HL-60 (cell line): ENCODE data around the gene PRX.

ENCODE experiments used
- GABPA ChIP-seq: IDR thresholded peaks from 2 replicates; pipeline ENCODE4 v1.6.1; 2012; ENCODE audit warnings: low read depth
- POLR2AphosphoS5 ChIP-seq: IDR thresholded peaks from 2 replicates; pipeline ENCODE4 v1.6.1; 2012; ENCODE audit warnings: low read depth
- TF ChIP-seq, protein P1 (sequence below): IDR thresholded peaks from one replicate; pipeline ENCODE4 v1.5.1; 2011; ENCODE audit warnings: low read length, control low read depth, inconsistent platforms; ENCODE audit not compliant: insufficient read depth

- TF ChIP-seq, protein P1, sequence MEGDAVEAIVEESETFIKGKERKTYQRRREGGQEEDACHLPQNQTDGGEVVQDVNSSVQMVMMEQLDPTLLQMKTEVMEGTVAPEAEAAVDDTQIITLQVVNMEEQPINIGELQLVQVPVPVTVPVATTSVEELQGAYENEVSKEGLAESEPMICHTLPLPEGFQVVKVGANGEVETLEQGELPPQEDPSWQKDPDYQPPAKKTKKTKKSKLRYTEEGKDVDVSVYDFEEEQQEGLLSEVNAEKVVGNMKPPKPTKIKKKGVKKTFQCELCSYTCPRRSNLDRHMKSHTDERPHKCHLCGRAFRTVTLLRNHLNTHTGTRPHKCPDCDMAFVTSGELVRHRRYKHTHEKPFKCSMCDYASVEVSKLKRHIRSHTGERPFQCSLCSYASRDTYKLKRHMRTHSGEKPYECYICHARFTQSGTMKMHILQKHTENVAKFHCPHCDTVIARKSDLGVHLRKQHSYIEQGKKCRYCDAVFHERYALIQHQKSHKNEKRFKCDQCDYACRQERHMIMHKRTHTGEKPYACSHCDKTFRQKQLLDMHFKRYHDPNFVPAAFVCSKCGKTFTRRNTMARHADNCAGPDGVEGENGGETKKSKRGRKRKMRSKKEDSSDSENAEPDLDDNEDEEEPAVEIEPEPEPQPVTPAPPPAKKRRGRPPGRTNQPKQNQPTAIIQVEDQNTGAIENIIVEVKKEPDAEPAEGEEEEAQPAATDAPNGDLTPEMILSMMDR, result no peak
- TF ChIP-seq POLR2AphosphoS5, result no peak
- TF ChIP-seq GABPA, result no peak
Observed at GRCh38 chr19:40356681-40357595, 56.2 kb downstream of the PRX start.
